Measurements from ENCODE around the gene ATP10D.
"Not testable (repeated sequence)": the region's sequence is repeated elsewhere in the genome, so short reads cannot be mapped to it uniquely, and the experiment has no call there.

ATP10D gene

GRCh38 chr4:47535567-47536147 is 50.6 kb downstream of the ATP10D start:
- DNase-seq (ENCODE audit: low spot score): no peak

- no peak for DNase-seq (ENCODE audit: low spot score)
These were observed 51.9 kb downstream of the ATP10D start for GRCh38 chr4:47536966-47537365.

GRCh38 chr4:47538111-47538824 is 53.2 kb downstream of the ATP10D start:
- DNase-seq (ENCODE audit: low spot score): no peak

- DNase-seq (ENCODE audit: low spot score): no peak
These were observed 53.7 kb downstream of the ATP10D start for GRCh38 chr4:47538825-47539154.

- not testable (repeated sequence) for DNase-seq (ENCODE audit: low spot score)
These were observed 57.6 kb downstream of the ATP10D start for GRCh38 chr4:47542640-47543039.

GRCh38 chr4:47543331-47543730 is 58.3 kb downstream of the ATP10D start:
- no peak for DNase-seq (ENCODE audit: low spot score)

- not testable (repeated sequence) for DNase-seq (ENCODE audit: low spot score)
These were observed 65.3 kb downstream of the ATP10D start for GRCh38 chr4:47550357-47550756.

- no peak for DNase-seq (ENCODE audit: low spot score)
These were observed 65.9 kb downstream of the ATP10D start for GRCh38 chr4:47550899-47551548.

GRCh38 chr4:47551682-47552081 is 66.6 kb downstream of the ATP10D start:
- no peak for DNase-seq (ENCODE audit: low spot score)

- DNase-seq (ENCODE audit: low spot score): no peak
These were observed 68.5 kb downstream of the ATP10D start for GRCh38 chr4:47553329-47554125.

GRCh38 chr4:47555920-47556319 is 70.8 kb downstream of the ATP10D start:
- DNase-seq (ENCODE audit: low spot score): not testable (repeated sequence)

- no peak for DNase-seq (ENCODE audit: low spot score)
These were observed 72.2 kb downstream of the ATP10D start for GRCh38 chr4:47557255-47557654.

- no peak for DNase-seq (ENCODE audit: low spot score)
These were observed 75.6 kb downstream of the ATP10D start for GRCh38 chr4:47560682-47561081.

GRCh38 chr4:47561331-47561730 is 76.3 kb downstream of the ATP10D start:
- no peak for DNase-seq (ENCODE audit: low spot score)

GRCh38 chr4:47562297-47562696 is 77.2 kb downstream of the ATP10D start:
- DNase-seq (ENCODE audit: low spot score): no peak

- DNase-seq (ENCODE audit: low spot score): no peak
These were observed 81.5 kb downstream of the ATP10D start for GRCh38 chr4:47566566-47566965.

GRCh38 chr4:47566969-47567368 is 81.9 kb downstream of the ATP10D start:
- no peak for DNase-seq (ENCODE audit: low spot score)

GRCh38 chr4:47567511-47567910 is 82.4 kb downstream of the ATP10D start:
- no peak for DNase-seq (ENCODE audit: low spot score)

GRCh38 chr4:47570816-47571215 is 85.7 kb downstream of the ATP10D start:
- no peak for DNase-seq (ENCODE audit: low spot score)

GRCh38 chr4:47572981-47573380 is 87.9 kb downstream of the ATP10D start:
- no peak for DNase-seq (ENCODE audit: low spot score)

- no peak for DNase-seq (ENCODE audit: low spot score)
These were observed 92.9 kb downstream of the ATP10D start for GRCh38 chr4:47577779-47578553.

GRCh38 chr4:47579235-47579634 is 94.2 kb downstream of the ATP10D start:
- DNase-seq (ENCODE audit: low spot score): no peak

Measured in CD4-positive, alpha-beta T cell treated with Interleukin-6 at 100 ng/mL for 8 hours (primary cell).